SK-N-MC (cell line): ENCODE measurements around the gene SELENON.

ENCODE experiments used
- EZH2 ChIP-seq: fragments of 200-600 bp; sonication (generic); IDR thresholded peaks from one replicate; pipeline ENCODE4 v1.6.1; 2017; ENCODE audit warnings: antibody characterized with exemption
- POLR2AphosphoS5 ChIP-seq: IDR thresholded peaks from 2 replicates; pipeline ENCODE4 v1.6.1; 2012; ENCODE audit warnings: mild to moderate bottlenecking, low read depth, low read length, borderline replicate concordance

DNA sequence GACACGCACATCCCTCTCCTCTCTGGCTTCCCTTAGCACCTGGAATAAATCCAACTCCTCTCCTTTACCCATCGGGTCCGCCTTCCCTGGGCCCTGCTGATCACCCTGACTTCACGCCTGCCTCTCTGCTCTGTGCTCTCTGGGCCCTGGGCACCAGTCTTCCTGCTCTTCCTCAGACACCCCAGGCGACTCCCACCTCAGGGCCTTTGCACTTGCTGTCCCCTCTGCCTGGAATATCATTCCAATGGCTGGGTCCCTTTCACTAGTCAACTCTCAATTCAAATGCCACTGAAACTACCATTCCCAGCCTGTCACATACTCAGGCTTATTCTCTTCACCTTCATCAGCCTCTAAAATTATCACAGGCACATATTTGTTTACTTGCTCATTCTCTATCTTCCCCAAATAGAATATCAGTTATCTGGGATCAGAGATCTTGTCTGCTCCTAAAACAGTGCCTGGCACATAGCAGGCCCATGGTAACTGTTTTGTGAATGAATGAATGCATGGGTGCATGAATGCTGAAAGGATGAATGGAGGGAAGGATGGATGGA is 27.2 kb upstream of the SELENON start:
- TF ChIP-seq EZH2 (no peak), POLR2AphosphoS5 (no peak)
